Adrenal gland (tissue), 5 donors: ENCODE measurements around the gene CACNA1C.

Experiments used
- POLR2A ChIP-seq, 2 donors: fragments of 450-650 bp; IDR thresholded peaks; one replicate each; pipeline ENCODE4 v1.6.1; 2017; ENCODE audit warnings: antibody characterized with exemption in 2 of 2, mild to moderate bottlenecking in 2 of 2, moderate library complexity in 1 of 2
- TF ChIP-seq, protein P1 (sequence below), 6 experiments: fragments of 450-650 bp in 4 of 6; fragments of 200-600 bp in 2 of 6; sonication (generic) in 1 of 6; IDR thresholded peaks; 1 replicate in 5 of 6; 2 replicates in 1 of 6; pipeline versions ENCODE4 v1.5.1 to v1.8.0; 2016 to 2021; ENCODE audit warnings: antibody characterized with exemption in 6 of 6, mild to moderate bottlenecking in 2 of 6, moderate library complexity in 1 of 6
- donor health status: DM: no; HTN: no; CAD: no.

GRCh38 chr12:2360630-2361170 is 307.9 kb downstream of the CACNA1C start:
- TF ChIP-seq, protein P1, sequence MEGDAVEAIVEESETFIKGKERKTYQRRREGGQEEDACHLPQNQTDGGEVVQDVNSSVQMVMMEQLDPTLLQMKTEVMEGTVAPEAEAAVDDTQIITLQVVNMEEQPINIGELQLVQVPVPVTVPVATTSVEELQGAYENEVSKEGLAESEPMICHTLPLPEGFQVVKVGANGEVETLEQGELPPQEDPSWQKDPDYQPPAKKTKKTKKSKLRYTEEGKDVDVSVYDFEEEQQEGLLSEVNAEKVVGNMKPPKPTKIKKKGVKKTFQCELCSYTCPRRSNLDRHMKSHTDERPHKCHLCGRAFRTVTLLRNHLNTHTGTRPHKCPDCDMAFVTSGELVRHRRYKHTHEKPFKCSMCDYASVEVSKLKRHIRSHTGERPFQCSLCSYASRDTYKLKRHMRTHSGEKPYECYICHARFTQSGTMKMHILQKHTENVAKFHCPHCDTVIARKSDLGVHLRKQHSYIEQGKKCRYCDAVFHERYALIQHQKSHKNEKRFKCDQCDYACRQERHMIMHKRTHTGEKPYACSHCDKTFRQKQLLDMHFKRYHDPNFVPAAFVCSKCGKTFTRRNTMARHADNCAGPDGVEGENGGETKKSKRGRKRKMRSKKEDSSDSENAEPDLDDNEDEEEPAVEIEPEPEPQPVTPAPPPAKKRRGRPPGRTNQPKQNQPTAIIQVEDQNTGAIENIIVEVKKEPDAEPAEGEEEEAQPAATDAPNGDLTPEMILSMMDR (IDR thresholded peaks at IDR 0.05) = peak in 1 of 6 experiments; percentile 15
- TF ChIP-seq POLR2A (IDR thresholded peaks at IDR 0.05) = no peak
